AG10803 (cell line): ENCODE measurements around the gene OXA1L.
"Not testable (repeated sequence)": the region's sequence is repeated elsewhere in the genome, so short reads cannot be mapped to it uniquely, and the experiment has no call there.

Experiments
- DNase-seq: peaks from one replicate; pipeline ENCODE4 v3.0.0; 2010; ENCODE audit warnings: low read depth
- H3K4me3 ChIP-seq: 2 replicates; pipeline ENCODE4 v1.5.1; 2011; ENCODE audit warnings: mild to moderate bottlenecking, low read length, control low read depth
- TF ChIP-seq, protein P1 (sequence below): conservative IDR thresholded peaks from 2 replicates; pipeline ENCODE4 v1.5.1; 2011; ENCODE audit warnings: mild to moderate bottlenecking, low read length, control low read depth, inconsistent platforms

The OXA1L gene

DNA sequence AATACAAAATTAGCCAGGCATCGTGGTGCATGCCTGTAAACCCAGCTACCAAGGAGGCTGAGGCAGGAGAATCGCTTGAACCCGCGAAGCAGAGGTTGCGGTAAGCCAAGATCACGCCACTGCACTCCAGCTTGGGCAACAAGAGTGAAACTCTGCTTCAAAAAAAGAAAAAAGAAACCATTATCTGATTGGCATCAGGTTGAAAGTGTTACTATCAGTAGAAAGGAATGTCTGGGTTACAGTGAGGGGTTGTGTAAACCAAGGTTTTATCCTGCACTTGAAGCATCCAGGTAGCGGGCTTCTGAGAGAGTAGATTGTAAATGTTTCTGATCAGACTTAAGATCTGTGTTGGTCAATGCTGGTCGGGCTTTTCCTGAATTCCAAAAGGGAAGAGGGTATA lies 14.1 kb upstream of the OXA1L start:
- no peak for DNase-seq
- H3K4me3 ChIP-seq: no peak overlapping the region
- TF ChIP-seq, protein P1, sequence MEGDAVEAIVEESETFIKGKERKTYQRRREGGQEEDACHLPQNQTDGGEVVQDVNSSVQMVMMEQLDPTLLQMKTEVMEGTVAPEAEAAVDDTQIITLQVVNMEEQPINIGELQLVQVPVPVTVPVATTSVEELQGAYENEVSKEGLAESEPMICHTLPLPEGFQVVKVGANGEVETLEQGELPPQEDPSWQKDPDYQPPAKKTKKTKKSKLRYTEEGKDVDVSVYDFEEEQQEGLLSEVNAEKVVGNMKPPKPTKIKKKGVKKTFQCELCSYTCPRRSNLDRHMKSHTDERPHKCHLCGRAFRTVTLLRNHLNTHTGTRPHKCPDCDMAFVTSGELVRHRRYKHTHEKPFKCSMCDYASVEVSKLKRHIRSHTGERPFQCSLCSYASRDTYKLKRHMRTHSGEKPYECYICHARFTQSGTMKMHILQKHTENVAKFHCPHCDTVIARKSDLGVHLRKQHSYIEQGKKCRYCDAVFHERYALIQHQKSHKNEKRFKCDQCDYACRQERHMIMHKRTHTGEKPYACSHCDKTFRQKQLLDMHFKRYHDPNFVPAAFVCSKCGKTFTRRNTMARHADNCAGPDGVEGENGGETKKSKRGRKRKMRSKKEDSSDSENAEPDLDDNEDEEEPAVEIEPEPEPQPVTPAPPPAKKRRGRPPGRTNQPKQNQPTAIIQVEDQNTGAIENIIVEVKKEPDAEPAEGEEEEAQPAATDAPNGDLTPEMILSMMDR: no peak

GRCh38 chr14:22753586-22753985 lies 12.9 kb upstream of the OXA1L start:
- no peak for DNase-seq
- TF ChIP-seq, protein P1: no peak
- no peak overlapping the region for H3K4me3 ChIP-seq

GRCh38 chr14:22757972-22758650 lies 8.4 kb upstream of the OXA1L start:
- not testable (repeated sequence) for H3K4me3 ChIP-seq, DNase-seq

DNA sequence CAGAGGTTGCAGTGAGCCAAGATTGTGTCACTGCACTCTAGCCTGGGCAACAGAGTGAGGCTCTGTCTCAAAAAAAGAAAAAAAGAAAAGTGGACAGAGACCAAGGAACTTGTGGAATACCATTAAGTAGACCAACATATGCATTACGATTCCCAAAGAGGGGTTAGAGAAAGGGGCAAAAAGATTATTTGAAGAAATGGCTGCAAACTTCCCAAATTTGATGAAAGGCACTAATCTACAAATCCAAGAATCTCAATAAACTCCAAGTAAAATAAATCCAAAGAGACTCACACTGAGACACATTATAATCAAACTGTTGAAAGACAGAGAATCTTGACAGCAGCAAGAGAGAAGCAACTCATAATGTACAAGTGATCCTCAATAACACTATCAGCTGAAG lies 4.8 kb upstream of the OXA1L start:
- no peak overlapping the region for H3K4me3 ChIP-seq
- DNase-seq: no peak
- TF ChIP-seq, protein P1: no peak

- H3K4me3 ChIP-seq: no peak overlapping the region
- TF ChIP-seq, protein P1: no peak
- no peak for DNase-seq
Observed at GRCh38 chr14:22764382-22764781, 2.1 kb upstream of the OXA1L start.

DNA sequence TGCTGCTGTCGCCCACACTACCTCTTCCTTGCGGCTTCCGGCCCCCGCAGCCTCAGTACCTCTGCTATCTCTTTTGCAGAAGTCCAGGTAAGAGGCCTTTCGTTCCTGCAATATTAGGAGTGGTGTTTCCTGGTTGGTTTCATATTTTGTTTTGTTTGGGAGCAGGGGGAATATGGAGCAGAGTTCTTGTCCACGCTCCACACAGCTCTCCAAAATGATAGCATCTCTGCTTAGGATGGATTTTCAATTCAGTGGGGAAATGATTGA lies 768 bp downstream of the OXA1L start:
- DNase-seq: no peak
- TF ChIP-seq, protein P1: no peak
- peak overlapping the region; percentile 98 for H3K4me3 ChIP-seq

DNA sequence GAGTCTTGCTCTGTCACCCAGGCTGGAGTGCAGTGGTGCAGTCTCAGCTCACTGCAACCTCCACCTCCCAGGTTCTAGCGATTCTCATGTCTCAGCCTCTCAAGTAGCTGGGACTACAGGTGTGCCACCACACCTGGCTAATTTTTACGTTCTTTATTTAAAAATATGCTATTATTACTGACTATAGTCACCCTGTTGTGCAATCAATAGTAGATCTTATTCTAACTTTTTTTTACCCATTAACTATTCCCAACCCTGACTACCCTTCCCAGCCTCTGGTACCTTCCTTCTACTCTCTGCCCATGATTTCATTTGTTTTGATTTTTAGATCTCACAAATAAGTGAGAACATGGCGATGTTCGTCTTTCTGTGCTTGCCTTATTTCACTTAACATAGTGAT lies 2.5 kb downstream of the OXA1L start:
- TF ChIP-seq, protein P1: no peak
- no peak overlapping the region for H3K4me3 ChIP-seq
- DNase-seq: no peak

DNA sequence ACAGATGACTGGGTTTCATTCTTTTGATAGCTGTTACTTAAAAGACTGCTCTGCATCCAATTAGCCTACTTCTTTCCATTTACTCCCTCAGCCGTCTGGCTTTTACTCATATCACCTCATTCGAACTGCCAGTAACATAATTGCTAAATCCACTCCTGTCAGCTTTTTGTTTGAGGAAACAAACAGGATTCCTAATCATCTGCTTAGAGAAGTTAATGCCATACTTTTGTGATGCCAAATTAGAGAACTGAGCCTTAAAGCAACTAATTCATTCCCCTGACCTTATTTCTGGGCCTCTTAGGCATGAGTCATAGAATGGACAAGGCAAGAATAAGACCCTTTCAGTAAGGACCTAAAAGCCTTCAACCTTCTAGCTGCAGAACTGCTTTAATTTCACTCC lies 2.9 kb downstream of the OXA1L start:
- TF ChIP-seq, protein P1: no peak
- H3K4me3 ChIP-seq: no peak overlapping the region
- DNase-seq: no peak
